Esophagus muscularis mucosa (tissue), 3 donors: ENCODE results near the gene MAGEA9.
"Not testable (repeated sequence)": the region's sequence is repeated elsewhere in the genome, so short reads cannot be mapped to it uniquely, and the experiment has no call there.

Experiments used
- CTCF ChIP-seq, 3 experiments: fragments of 200-600 bp in 2 of 3; fragments of 450-650 bp in 1 of 3; sonication (generic) in 2 of 3; IDR thresholded peaks; one replicate each; pipeline ENCODE4 v1.5.1; 2017 to 2019; ENCODE audit warnings: antibody characterized with exemption in 3 of 3, mild to moderate bottlenecking in 2 of 3, moderate library complexity in 1 of 3
- POLR2A ChIP-seq: fragments of 450-650 bp; IDR thresholded peaks from one replicate; pipeline ENCODE4 v1.6.1; 2017; ENCODE audit warnings: antibody characterized with exemption, moderate library complexity, mild to moderate bottlenecking, low read depth
- POLR2AphosphoS5 ChIP-seq, 2 donors: sonication (generic); formaldehyde crosslinking; IDR thresholded peaks; one replicate each; pipeline ENCODE4 v1.6.1; 2017; ENCODE audit warnings: antibody characterized with exemption in 2 of 2

- TF ChIP-seq CTCF (IDR thresholded peaks at IDR 0.05); POLR2A; POLR2AphosphoS5 (IDR thresholded peaks at IDR 0.05): not testable (repeated sequence)
These were observed 13.8 kb downstream of the MAGEA9 start for GRCh38 chrX:149795531-149795930.
